HepG2 (cell line): ENCODE data around the gene EPN2. TPM values are rescaled to one million over a fixed set of nuclear protein-coding genes. Genes with fewer than 3 reads are reported as not detected.

Experiments
- ATAC-seq: fragments of 200-7000 bp; cut with Tn5 transposase; 3 replicates; pipeline ENCODE4 v1.9.1; 2020; ENCODE audit warnings: mild to moderate bottlenecking, moderate library complexity
- BruUV-seq: library from RNA; stranded (reverse); fragments of 400-500 nt; replicated peaks from 2 replicates; lab custom pipeline; 2021; lab: Mats Ljungman, UMichigan
- CTCF ChIA-PET: fragments of 300-600 bp; formaldehyde crosslinking; extraction: SDS; loops from one replicate; lab custom pipeline; 2021; ENCODE audit warnings: low total read pairs, inconsistent platforms, low intra/inter-chr PET ratio; lab: Yijun Ruan, JAX
- POLR2A ChIA-PET: fragments of 350-600 bp; sonication (Branson Sonifier 250); formaldehyde crosslinking; loops from one replicate; lab custom pipeline; 2020; ENCODE audit warnings: antibody characterized with exemption, inconsistent platforms; lab: Yijun Ruan, JAX
- DNase-seq: peaks from one replicate; pipeline ENCODE4 v3.0.0-alpha.2; 2015; ENCODE audit warnings: low spot score
- FAIRE-seq: peaks from 3 replicates; lab custom pipeline; 2011; peaks lifted over from hg19 to GRCh38; lab: Jason Lieb, UNC
- H2AFZ ChIP-seq: one replicate; pipeline ENCODE4 v1.6.1; 2011; ENCODE audit warnings: low read length, inconsistent platforms
- H3K27ac ChIP-seq: fragments of 300-600 bp; 3 replicates; pipeline ENCODE4 v1.8.0; 2011; ENCODE audit warnings: mixed run types, mild to moderate bottlenecking, mixed read lengths, low read length, inconsistent platforms; ENCODE audit not compliant: insufficient read depth; ENCODE audit errors: extremely low read length
- H3K27me3 ChIP-seq, 2 experiments: fragments of 200-600 bp in 1 of 2; 2 replicates in 1 of 2; 3 replicates in 1 of 2; pipeline versions ENCODE4 v1.6.0 to v1.8.0; 2011; ENCODE audit warnings: low read length in 2 of 2, mild to moderate bottlenecking in 2 of 2, moderate library complexity in 2 of 2, inconsistent platforms in 1 of 2; ENCODE audit not compliant: insufficient read depth in 2 of 2, control insufficient read depth in 1 of 2
- H3K36me3 ChIP-seq, 2 experiments: fragments of 200-600 bp in 1 of 2; replicated peaks in 1 of 2; 2 replicates in 1 of 2; 3 replicates in 1 of 2; pipeline versions ENCODE4 v1.5.1 to v1.8.0; 2011; ENCODE audit warnings: low read length in 2 of 2, inconsistent platforms in 1 of 2; ENCODE audit not compliant: insufficient read depth in 2 of 2, control insufficient read depth in 1 of 2
- H3K4me1 ChIP-seq: 2 replicates; pipeline ENCODE4 v1.5.1; 2012; ENCODE audit warnings: low read length, inconsistent platforms; ENCODE audit not compliant: insufficient read depth
- H3K4me2 ChIP-seq: 2 replicates; pipeline ENCODE4 v1.6.0; 2011; ENCODE audit warnings: low read depth, low read length, inconsistent platforms
- H3K4me3 ChIP-seq, 3 experiments: fragments of 200-600 bp in 1 of 3; sonication (generic), shearing (Covaris generic) in 1 of 3; replicated peaks in 1 of 3; 2 replicates each; pipeline ENCODE4 v1.5.1; 2011 to 2016; ENCODE audit warnings: low read length in 3 of 3, inconsistent platforms in 2 of 3, low read depth in 2 of 3, mild to moderate bottlenecking in 2 of 3, control low read depth in 1 of 3, mixed read lengths in 1 of 3; ENCODE audit not compliant: insufficient read depth in 1 of 3
- H3K79me2 ChIP-seq: one replicate; pipeline ENCODE4 v1.6.1; 2011; ENCODE audit warnings: low read length, inconsistent platforms; ENCODE audit not compliant: insufficient read depth
- H3K9ac ChIP-seq: 2 replicates; pipeline ENCODE4 v1.6.0; 2011; ENCODE audit warnings: mild to moderate bottlenecking, low read depth, low read length, inconsistent platforms; ENCODE audit not compliant: insufficient read depth
- H3K9me3 ChIP-seq: 2 replicates; pipeline ENCODE4 v1.5.1; 2012; ENCODE audit warnings: mild to moderate bottlenecking, low read length
- H4K20me1 ChIP-seq: 2 replicates; pipeline ENCODE4 v1.6.0; 2011; ENCODE audit warnings: inconsistent platforms, mild to moderate bottlenecking, low read length, moderate library complexity; ENCODE audit not compliant: insufficient read depth
- HNRNPLL ChIP-seq: fragments of 200-400 bp; formaldehyde crosslinking; IDR thresholded peaks from 2 replicates; pipeline ENCODE4 v1.6.1; 2017; ENCODE audit warnings: mild to moderate bottlenecking, low read depth, low read length; ENCODE audit not compliant: poor library complexity, severe bottlenecking
- PAF1 ChIP-seq: IDR thresholded peaks from 2 replicates; pipeline ENCODE4 v1.6.1; 2016; ENCODE audit warnings: missing genetic modification reagents, missing compliant biosample characterization
- SOX13 ChIP-seq, 3 experiments: fragments of 450-650 bp in 1 of 3; sonication (generic) in 1 of 3; formaldehyde crosslinking in 1 of 3; IDR thresholded peaks in 2 of 3; conservative IDR thresholded peaks in 1 of 3; 2 replicates each; pipeline versions ENCODE4 v1.5.0 to v1.6.1; 2016 to 2020; ENCODE audit warnings: antibody characterized with exemption in 1 of 3, mild to moderate bottlenecking in 1 of 3, missing compliant biosample characterization in 1 of 3, missing genetic modification reagents in 1 of 3, moderate library complexity in 1 of 3
- ZSCAN25 ChIP-seq: sonication (generic); formaldehyde crosslinking; IDR thresholded peaks from 2 replicates; pipeline ENCODE4 v1.8.0; 2022; ENCODE audit warnings: mild to moderate bottlenecking, missing genetic modification reagents
- WGBS: methylation state at CpG from one replicate; pipeline ENCODE4 v1.1.6; 2017; ENCODE audit warnings: low lambda C conversion rate; 5-methylcytosine and 5-hydroxymethylcytosine counted together
- in situ Hi-C: cut with HindIII; loops from 2 replicates; pipeline ENCODE4 v1.10.0; 2017; ENCODE audit warnings: low pct_unique_long_range_greater_than_20kb; ENCODE audit not compliant: extremely low pct_ligation_motif_present
- intact Hi-C: fragments of 100-400 bp; cut with micrococcal nuclease; formaldehyde crosslinking; loops from one replicate; pipeline ENCODE4 v1.10.0; 2022; ENCODE audit not compliant: unreplicated experiment
- polyA plus RNA-seq, 8 experiments: library from polyadenylated mRNA; depleted of rRNA in 3 of 8; stranded (reverse) in 7 of 8; unstranded in 1 of 8; fragments of >200 nt; fragmentation: Illumina TruSeq in 4 of 8; extraction: Trizol in 4 of 8; gene quantifications; 2 replicates each; pipeline versions ENCODE4 v1.2.1 to v1.2.3, GENCODE V29; 2011 to 2016; ENCODE audit warnings: low read depth in 4 of 8, missing spikeins in 1 of 8, mixed read lengths in 1 of 8; ENCODE audit not compliant: insufficient read depth in 1 of 8
- total RNA-seq, 5 experiments: library from RNA; depleted of rRNA; stranded (reverse); fragments of >200 nt; fragmentation: Illumina TruSeq; extraction: Trizol; gene quantifications; 2 replicates each; pipeline ENCODE4 v1.2.3, GENCODE V29; 2016; ENCODE audit warnings: low read depth in 1 of 5
- TF ChIP-seq, protein P1 (sequence below): sonication (generic); formaldehyde crosslinking; IDR thresholded peaks from 2 replicates; pipeline ENCODE4 v1.4.0; 2020; ENCODE audit warnings: missing genetic modification reagents, borderline replicate concordance
- TF ChIP-seq, protein P2 (sequence below): sonication (generic); formaldehyde crosslinking; IDR thresholded peaks from 2 replicates; pipeline ENCODE4 v1.8.1; 2023; ENCODE audit warnings: missing genetic modification reagents, mild to moderate bottlenecking, borderline replicate concordance

The EPN2 gene
- total and polyA plus RNA-seq, 2 of the 13 experiments (the other 11 are each of a cell fraction or from before 2014, with no cell fraction given), result 7.8 to 19.2 TPM

DNA sequence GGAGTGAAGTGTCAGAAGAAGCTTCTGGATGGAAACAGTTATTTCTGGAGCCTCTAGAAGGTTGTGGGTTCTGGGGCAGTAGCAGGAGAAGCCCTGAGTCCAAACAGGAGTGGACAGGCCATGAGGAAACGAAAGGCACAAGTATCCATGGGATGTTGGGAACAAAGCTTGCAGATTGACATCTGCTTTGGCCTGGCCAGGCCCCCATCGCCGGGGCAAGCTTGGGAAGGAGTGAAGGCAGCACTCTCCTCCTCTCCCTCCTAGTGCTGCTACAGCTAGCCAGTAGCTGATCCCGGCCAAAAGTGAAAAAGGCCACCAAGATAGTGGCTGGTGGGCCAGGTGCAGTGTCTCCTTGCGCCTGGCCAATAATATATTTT is 85.0 kb downstream of the EPN2 start:
- H2AFZ ChIP-seq, result no peak overlapping the region
- intact Hi-C loops, result no loop called here
- no peak overlapping the region for H3K27ac ChIP-seq
- no peak for DNase-seq
- H3K4me3 ChIP-seq, result no peak overlapping the region
- BruUV-seq, result no TSS peak
- no peaks in the 10 kb centered on the region for H4K20me1 ChIP-seq
- no peaks in the 10 kb centered on the region; a peak in 1 of 5 replicates for H3K36me3 ChIP-seq
- H3K9ac ChIP-seq, result no peak overlapping the region
- H3K79me2 ChIP-seq, result no peaks in the 10 kb centered on the region
- H3K27me3 ChIP-seq, result no peaks in the 10 kb centered on the region
- peaks cover 11% of the 10 kb centered on the region for H3K4me1 ChIP-seq
- ChIA-PET POLR2A (interaction anchor here (1.0 kb wide), 1 partner anchor 25 kb away, joined by 3 read pairs; no protein-coding TSS in a partner anchor), CTCF (no interaction called here)
- H3K9me3 ChIP-seq, result peaks cover 11% of the 10 kb centered on the region; the same call in 1 of the 2 replicates
- TF ChIP-seq HNRNPLL (no peak), SOX13 (IDR thresholded peaks at IDR 0.05) (no peak), SOX13 (CRISPR knock-in tag; conservative IDR thresholded peaks at IDR 0.05 in 1 of 2, IDR thresholded peaks at IDR 0.05 in 1 of 2) (no peak), PAF1 (CRISPR knock-in tag) (no peak), ZSCAN25 (CRISPR knock-in tag) (no peak)
- TF ChIP-seq, protein P1, sequence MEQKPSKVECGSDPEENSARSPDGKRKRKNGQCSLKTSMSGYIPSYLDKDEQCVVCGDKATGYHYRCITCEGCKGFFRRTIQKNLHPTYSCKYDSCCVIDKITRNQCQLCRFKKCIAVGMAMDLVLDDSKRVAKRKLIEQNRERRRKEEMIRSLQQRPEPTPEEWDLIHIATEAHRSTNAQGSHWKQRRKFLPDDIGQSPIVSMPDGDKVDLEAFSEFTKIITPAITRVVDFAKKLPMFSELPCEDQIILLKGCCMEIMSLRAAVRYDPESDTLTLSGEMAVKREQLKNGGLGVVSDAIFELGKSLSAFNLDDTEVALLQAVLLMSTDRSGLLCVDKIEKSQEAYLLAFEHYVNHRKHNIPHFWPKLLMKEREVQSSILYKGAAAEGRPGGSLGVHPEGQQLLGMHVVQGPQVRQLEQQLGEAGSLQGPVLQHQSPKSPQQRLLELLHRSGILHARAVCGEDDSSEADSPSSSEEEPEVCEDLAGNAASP (CRISPR knock-in tag), result no peak
- TF ChIP-seq, protein P2, sequence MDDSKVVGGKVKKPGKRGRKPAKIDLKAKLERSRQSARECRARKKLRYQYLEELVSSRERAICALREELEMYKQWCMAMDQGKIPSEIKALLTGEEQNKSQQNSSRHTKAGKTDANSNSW, result no peak
- 96% methylated on average over 3 of the region's 5 CpGs for WGBS
- in situ Hi-C loops, result no loop called here
- H3K4me2 ChIP-seq, result no peak overlapping the region
- FAIRE-seq, result no peak
- ATAC-seq, result no peak
